ENCODE data around the gene MACROD2.

The MACROD2 gene

DNA sequence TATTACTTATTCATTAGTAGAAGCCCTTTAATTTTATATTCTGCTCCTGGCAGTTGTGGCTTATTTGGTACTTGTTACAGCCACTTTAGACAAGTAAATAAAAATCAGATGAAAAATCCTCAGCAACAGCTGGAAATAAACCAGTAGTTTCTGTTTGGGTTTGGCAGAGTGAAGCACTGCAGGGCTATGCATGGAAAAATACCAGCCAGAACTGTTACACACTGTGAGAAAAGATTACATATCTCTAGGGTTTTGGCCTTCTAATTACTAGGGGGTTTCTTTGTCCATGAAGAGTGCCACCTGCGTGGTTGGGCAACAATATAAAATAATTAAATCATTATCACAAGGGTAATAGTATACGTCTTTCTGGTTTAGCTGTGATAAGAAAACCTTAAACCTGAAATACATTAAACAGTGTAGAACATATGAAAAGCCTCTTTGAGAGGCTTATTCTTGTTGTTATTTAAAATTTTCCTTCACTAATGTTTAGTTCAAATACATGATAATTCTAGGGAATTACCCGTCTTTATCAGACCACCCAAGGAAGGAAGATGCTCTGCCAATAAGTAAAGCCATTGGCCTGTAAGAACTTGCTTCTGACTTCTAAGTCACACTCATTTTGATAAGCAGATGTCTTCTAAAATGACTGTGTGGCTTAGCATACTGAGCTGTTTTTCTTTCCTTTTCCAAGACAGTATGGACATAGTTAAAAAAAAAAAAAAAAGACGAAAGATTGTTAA is 662.1 kb downstream of the MACROD2 start:
- no peak for TF ChIP-seq ZNF214 (tag by site-specific recombination; IDR thresholded peaks at IDR 0.05; ENCODE audit: borderline replicate concordance)
- TF ChIP-seq, protein P1, sequence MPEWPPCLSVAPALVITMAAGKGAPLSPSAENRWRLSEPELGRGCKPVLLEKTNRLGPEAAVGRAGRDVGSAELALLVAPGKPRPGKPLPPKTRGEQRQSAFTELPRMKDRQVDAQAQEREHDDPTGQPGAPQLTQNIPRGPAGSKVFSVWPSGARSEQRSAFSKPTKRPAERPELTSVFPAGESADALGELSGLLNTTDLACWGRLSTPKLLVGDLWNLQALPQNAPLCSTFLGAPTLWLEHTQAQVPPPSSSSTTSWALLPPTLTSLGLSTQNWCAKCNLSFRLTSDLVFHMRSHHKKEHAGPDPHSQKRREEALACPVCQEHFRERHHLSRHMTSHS (tag by site-specific recombination; IDR thresholded peaks at IDR 0.05), result no peak
- no peak for TF ChIP-seq ZNF394 (tag by site-specific recombination; IDR thresholded peaks at IDR 0.05; ENCODE audit: borderline replicate concordance)
- TF ChIP-seq, protein P2, sequence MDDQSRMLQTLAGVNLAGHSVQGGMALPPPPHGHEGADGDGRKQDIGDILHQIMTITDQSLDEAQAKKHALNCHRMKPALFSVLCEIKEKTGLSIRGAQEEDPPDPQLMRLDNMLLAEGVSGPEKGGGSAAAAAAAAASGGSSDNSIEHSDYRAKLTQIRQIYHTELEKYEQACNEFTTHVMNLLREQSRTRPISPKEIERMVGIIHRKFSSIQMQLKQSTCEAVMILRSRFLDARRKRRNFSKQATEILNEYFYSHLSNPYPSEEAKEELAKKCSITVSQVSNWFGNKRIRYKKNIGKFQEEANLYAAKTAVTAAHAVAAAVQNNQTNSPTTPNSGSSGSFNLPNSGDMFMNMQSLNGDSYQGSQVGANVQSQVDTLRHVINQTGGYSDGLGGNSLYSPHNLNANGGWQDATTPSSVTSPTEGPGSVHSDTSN (CRISPR knock-in tag; IDR thresholded peaks at IDR 0.05), result no peak
- TF ChIP-seq ZNF621 (tag by site-specific recombination; IDR thresholded peaks at IDR 0.05), result no peak
- no peak overlapping the region for H3K27ac ChIP-seq (ENCODE audit: extremely low read depth, low read depth, low read length)
- H3K9me3 ChIP-seq (ENCODE audit: control insufficient read depth, insufficient read depth, low read depth, low read length), result no peaks in the 10 kb centered on the region
- H3K4me3 ChIP-seq (ENCODE audit: low read depth, low read length), result no peak overlapping the region
- ChIA-PET POLR2A (no interaction called here), CTCF (no interaction called here)
- no peaks in the 10 kb centered on the region for H3K36me3 ChIP-seq (ENCODE audit: control insufficient read depth in 2 of 2, insufficient read depth in 1 of 2, low read length in 2 of 2)
- H3K4me1 ChIP-seq (ENCODE audit: control insufficient read depth, insufficient read depth, low read length), result peaks cover 4% of the 10 kb centered on the region

DNA sequence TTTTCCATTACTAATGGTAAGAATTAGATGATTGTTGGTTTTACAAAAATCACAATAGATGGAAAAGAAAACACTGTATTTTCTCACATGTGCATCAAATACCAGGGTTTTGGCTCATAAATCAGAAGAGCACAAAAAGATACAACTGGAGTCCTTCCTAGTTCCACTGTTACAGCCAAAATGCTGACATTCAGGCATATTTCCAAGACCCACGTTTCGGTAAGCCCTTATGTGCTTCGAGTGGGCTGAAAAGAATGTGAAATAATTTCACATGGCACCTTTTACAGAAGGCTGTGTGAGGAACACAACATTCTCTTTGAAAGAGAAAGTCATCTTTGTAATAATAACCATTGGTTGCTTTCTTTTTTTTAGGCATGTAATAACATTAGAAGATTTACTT is 668.8 kb downstream of the MACROD2 start:
- Histone ChIP-seq H3K4me1 (ENCODE audit: control insufficient read depth, insufficient read depth, low read length) (no peaks in the 10 kb centered on the region), H3K36me3 (ENCODE audit: control insufficient read depth in 2 of 2, insufficient read depth in 1 of 2, low read length in 2 of 2) (no peaks in the 10 kb centered on the region), H3K9me3 (ENCODE audit: control insufficient read depth, insufficient read depth, low read depth, low read length) (no peaks in the 10 kb centered on the region), H3K27ac (ENCODE audit: extremely low read depth, low read depth, low read length) (no peak overlapping the region), H3K4me3 (ENCODE audit: low read depth, low read length) (no peak overlapping the region)
- POLR2A ChIA-PET, result no interaction called here
- CTCF ChIA-PET, result no interaction called here
- TF ChIP-seq, protein P3, sequence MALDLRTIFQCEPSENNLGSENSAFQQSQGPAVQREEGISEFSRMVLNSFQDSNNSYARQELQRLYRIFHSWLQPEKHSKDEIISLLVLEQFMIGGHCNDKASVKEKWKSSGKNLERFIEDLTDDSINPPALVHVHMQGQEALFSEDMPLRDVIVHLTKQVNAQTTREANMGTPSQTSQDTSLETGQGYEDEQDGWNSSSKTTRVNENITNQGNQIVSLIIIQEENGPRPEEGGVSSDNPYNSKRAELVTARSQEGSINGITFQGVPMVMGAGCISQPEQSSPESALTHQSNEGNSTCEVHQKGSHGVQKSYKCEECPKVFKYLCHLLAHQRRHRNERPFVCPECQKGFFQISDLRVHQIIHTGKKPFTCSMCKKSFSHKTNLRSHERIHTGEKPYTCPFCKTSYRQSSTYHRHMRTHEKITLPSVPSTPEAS (tag by site-specific recombination; IDR thresholded peaks at IDR 0.05), result no peak
- TF ChIP-seq ZNF416 (tag by site-specific recombination; IDR thresholded peaks at IDR 0.05) (no peak), ZNF354C (tag by site-specific recombination; IDR thresholded peaks at IDR 0.05; ENCODE audit: borderline replicate concordance, low read depth) (no peak), ZNF549 (tag by site-specific recombination; IDR thresholded peaks at IDR 0.05) (no peak), ZXDB (tag by site-specific recombination; IDR thresholded peaks at IDR 0.05) (no peak), ZNF544 (tag by site-specific recombination; IDR thresholded peaks at IDR 0.05) (no peak), ZNF274 (IDR thresholded peaks at IDR 0.05; ENCODE audit: low read length) (no peak), ZNF274 (tag by site-specific recombination; IDR thresholded peaks at IDR 0.05; ENCODE audit: borderline replicate concordance) (no peak), ZNF248 (tag by site-specific recombination; IDR thresholded peaks at IDR 0.05) (no peak), ZFHX2 (tag by site-specific recombination; conservative IDR thresholded peaks at IDR 0.05) (no peak), ZNF529 (tag by site-specific recombination; IDR thresholded peaks at IDR 0.05; ENCODE audit: insufficient replicate concordance) (no peak), ZNF24 (tag by site-specific recombination; IDR thresholded peaks at IDR 0.05) (no peak), ZBTB7A (tag by site-specific recombination; IDR thresholded peaks at IDR 0.05; ENCODE audit: low read depth) (no peak)
- TF ChIP-seq, protein P4, sequence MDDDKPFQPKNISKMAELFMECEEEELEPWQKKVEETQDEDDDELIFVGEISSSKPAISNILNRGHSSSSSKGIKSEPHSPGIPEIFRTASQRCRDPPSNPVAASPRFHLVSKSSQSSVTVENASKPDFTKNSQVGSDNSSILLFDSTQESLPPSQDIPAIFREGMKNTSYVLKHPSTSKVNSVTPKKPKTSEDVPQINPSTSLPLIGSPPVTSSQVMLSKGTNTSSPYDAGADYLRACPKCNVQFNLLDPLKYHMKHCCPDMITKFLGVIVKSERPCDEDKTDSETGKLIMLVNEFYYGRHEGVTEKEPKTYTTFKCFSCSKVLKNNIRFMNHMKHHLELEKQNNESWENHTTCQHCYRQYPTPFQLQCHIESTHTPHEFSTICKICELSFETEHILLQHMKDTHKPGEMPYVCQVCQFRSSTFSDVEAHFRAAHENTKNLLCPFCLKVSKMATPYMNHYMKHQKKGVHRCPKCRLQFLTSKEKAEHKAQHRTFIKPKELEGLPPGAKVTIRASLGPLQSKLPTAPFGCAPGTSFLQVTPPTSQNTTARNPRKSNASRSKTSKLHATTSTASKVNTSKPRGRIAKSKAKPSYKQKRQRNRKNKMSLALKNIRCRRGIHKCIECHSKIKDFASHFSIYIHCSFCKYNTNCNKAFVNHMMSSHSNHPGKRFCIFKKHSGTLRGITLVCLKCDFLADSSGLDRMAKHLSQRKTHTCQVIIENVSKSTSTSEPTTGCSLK (tag by site-specific recombination; IDR thresholded peaks at IDR 0.05), result no peak
